ENCODE measurements around the gene MAP2K5. TPM values are rescaled to one million over a fixed set of nuclear protein-coding genes. Genes with fewer than 3 reads are reported as not detected.

The MAP2K5 gene
- total RNA-seq, 1 donor from 2014 or later: 3.2 TPM

GRCh38 chr15:67809441-67809840 is 266.9 kb downstream of the MAP2K5 start:
- TF ChIP-seq, protein P1, sequence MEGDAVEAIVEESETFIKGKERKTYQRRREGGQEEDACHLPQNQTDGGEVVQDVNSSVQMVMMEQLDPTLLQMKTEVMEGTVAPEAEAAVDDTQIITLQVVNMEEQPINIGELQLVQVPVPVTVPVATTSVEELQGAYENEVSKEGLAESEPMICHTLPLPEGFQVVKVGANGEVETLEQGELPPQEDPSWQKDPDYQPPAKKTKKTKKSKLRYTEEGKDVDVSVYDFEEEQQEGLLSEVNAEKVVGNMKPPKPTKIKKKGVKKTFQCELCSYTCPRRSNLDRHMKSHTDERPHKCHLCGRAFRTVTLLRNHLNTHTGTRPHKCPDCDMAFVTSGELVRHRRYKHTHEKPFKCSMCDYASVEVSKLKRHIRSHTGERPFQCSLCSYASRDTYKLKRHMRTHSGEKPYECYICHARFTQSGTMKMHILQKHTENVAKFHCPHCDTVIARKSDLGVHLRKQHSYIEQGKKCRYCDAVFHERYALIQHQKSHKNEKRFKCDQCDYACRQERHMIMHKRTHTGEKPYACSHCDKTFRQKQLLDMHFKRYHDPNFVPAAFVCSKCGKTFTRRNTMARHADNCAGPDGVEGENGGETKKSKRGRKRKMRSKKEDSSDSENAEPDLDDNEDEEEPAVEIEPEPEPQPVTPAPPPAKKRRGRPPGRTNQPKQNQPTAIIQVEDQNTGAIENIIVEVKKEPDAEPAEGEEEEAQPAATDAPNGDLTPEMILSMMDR (conservative IDR thresholded peaks at IDR 0.05; ENCODE audit: low read depth, low read length): no peak
- no peak for DNase-seq (ENCODE audit: low read depth)
- H3K4me3 ChIP-seq (ENCODE audit: low read depth, low read length): no peak overlapping the region

GRCh38 chr15:67809866-67810265 is 267.4 kb downstream of the MAP2K5 start:
- no peak overlapping the region for H3K4me3 ChIP-seq (ENCODE audit: low read depth, low read length)
- no peak for DNase-seq (ENCODE audit: low read depth)
- TF ChIP-seq, protein P1 (conservative IDR thresholded peaks at IDR 0.05; ENCODE audit: low read depth, low read length): no peak

DNA sequence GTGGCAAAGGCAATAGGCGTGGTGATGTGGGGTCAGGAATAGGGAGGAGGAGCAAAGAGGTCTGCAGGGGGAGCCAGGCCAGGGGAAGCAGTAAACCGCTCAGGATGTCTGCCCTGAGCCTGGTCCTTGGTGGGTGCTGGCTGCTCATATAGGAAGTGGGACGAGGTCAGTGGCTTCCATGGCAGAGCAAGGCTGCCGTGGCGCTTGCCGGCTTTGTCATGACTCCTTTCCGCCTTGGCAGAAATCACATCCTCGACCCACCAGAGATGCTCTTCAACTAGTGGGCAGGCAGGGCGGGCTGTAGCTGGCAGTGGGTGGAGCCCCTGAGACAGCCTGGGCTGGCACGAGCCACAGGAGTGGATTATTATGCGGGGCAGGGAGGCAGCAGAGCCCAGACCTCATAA is 269.7 kb downstream of the MAP2K5 start:
- H3K4me3 ChIP-seq (ENCODE audit: low read depth, low read length): no peak overlapping the region
- TF ChIP-seq, protein P1 (conservative IDR thresholded peaks at IDR 0.05; ENCODE audit: low read depth, low read length): no peak
- DNase-seq (ENCODE audit: low read depth): no peak

- DNase-seq (ENCODE audit: low read depth): no peak
- no peak overlapping the region for H3K4me3 ChIP-seq (ENCODE audit: low read depth, low read length)
- TF ChIP-seq, protein P1 (conservative IDR thresholded peaks at IDR 0.05; ENCODE audit: low read depth, low read length): no peak
These were observed 270.7 kb downstream of the MAP2K5 start for GRCh38 chr15:67813104-67813634.

DNA sequence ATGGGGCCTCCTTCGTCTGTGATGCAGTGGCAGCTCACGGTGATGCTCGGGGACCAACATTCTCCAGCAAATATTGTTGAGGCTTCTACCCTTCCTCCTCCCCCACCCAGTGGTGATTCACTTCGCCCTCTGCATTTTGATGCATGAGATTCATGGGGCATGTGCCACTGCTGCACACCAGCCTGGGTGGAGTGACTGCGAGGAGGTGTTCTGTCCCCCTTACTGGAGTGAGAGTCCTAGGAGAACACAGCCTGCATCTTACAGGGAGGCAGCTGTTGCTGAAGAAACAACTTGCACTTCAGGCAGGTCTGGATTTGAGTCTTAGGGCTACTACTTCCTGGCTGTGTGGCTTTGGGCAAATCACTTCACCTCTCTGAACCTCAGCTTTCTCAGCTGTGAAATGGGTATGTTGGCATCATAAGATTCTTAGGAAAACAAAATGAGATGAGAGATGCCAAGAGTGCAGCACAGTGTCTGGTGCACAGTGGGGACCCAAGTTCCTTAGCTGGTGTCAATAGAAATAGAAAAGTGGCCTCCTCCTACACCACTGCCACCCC is 272.6 kb downstream of the MAP2K5 start:
- H3K4me3 ChIP-seq (ENCODE audit: low read depth, low read length): no peak overlapping the region
- no peak for DNase-seq (ENCODE audit: low read depth)
- TF ChIP-seq, protein P1 (conservative IDR thresholded peaks at IDR 0.05; ENCODE audit: low read depth, low read length): no peak

- TF ChIP-seq, protein P1 (conservative IDR thresholded peaks at IDR 0.05; ENCODE audit: low read depth, low read length): no peak
- no peak for DNase-seq (ENCODE audit: low read depth)
- H3K4me3 ChIP-seq (ENCODE audit: low read depth, low read length): no peak overlapping the region
These were observed 274.2 kb downstream of the MAP2K5 start for GRCh38 chr15:67816668-67817067.

GRCh38 chr15:67818464-67818863 is 276.0 kb downstream of the MAP2K5 start:
- DNase-seq (ENCODE audit: low read depth): no peak
- TF ChIP-seq, protein P1 (conservative IDR thresholded peaks at IDR 0.05; ENCODE audit: low read depth, low read length): no peak
- no peak overlapping the region for H3K4me3 ChIP-seq (ENCODE audit: low read depth, low read length)

Data from epithelial cell of proximal tubule (primary cell).